ENCODE results near the gene DENND1A. TPM values are rescaled to one million over a fixed set of nuclear protein-coding genes. Genes with fewer than 3 reads are reported as not detected.

The DENND1A gene
- total and polyA plus RNA-seq, 9 donors, result 9.3 to 16.0 (median 13.8) TPM

DNA sequence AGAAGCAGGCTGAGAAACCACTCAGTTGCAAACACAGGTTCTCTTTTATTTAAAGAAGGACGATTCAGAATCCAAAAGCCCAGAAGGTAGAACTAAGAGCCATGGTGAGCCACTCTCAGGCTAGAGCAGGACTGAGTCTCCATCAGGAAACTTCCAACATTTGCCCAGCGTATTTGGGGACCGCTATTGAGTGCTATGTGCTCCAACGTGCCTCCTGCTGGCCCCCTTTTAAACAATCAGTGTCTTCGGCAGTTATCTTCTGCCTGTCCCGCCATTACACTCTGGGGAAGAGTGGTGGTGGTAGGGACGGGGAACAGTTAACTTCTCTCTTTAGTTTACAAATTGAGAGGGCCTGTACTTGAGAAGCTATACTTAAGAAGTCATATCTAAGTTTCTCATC lies 78.1 kb downstream of the DENND1A start:
- no peak for DNase-seq
- Histone ChIP-seq H3K4me1 (ENCODE audit: control insufficient read depth, insufficient read depth, low read length) (no peaks in the 10 kb centered on the region), H3K4me3 (ENCODE audit: low read length) (no peak overlapping the region), H3K27ac (ENCODE audit: low read length) (no peak overlapping the region), H3K27me3 (ENCODE audit: control insufficient read depth, insufficient read depth, low read length) (no peaks in the 10 kb centered on the region), H3K9me3 (replicated peaks; ENCODE audit: control insufficient read depth, low read depth, low read length) (peaks cover 9% of the 10 kb centered on the region), H3K36me3 (ENCODE audit: control insufficient read depth, insufficient read depth, low read length) (peaks cover 2% of the 10 kb centered on the region)
- WGBS (ENCODE audit: insufficient coverage), result 69% methylated on average over 2 of the region's 7 CpGs

DNA sequence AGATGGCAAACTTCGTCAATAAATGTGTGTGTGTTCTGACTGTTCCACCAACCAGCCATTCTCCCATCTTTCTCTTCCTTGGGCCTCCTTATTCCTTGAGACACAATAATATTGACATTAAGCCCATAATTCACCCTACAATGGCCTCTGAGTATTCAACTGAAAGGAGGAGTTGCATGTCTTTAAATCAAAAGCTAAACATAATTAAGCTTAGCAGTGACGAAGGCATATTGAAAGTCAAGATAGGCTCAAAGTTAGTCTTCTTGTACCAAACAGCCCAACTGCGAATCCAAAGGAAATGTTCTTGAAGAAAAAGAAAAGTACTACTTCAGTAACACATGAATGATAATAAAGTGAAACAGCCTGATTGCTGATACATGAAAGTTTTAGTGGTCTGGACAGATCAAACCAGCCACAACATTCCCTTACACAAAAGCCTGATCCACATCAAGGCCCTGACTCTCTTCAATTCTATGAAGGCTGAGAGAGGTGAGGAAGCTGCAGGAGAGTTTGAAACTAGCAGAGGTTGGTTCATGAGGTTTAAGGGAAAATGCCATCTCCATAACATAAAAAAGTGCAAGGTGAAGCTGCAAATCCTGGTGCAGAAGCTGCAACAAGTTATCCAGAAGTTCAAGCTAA lies 81.4 kb downstream of the DENND1A start:
- no peaks in the 10 kb centered on the region for H3K4me1 ChIP-seq (ENCODE audit: control insufficient read depth, insufficient read depth, low read length)
- H3K27ac ChIP-seq (ENCODE audit: low read length), result no peak overlapping the region
- WGBS (ENCODE audit: insufficient coverage), result no CpG with 5 or more reads among the region's 3 CpGs
- DNase-seq, result no peak
- H3K27me3 ChIP-seq (ENCODE audit: control insufficient read depth, insufficient read depth, low read length), result no peaks in the 10 kb centered on the region
- H3K4me3 ChIP-seq (ENCODE audit: low read length), result no peak overlapping the region
- H3K36me3 ChIP-seq (ENCODE audit: control insufficient read depth, insufficient read depth, low read length), result peaks cover 4% of the 10 kb centered on the region
- peaks cover 12% of the 10 kb centered on the region for H3K9me3 ChIP-seq (replicated peaks; ENCODE audit: control insufficient read depth, low read depth, low read length)

DNA sequence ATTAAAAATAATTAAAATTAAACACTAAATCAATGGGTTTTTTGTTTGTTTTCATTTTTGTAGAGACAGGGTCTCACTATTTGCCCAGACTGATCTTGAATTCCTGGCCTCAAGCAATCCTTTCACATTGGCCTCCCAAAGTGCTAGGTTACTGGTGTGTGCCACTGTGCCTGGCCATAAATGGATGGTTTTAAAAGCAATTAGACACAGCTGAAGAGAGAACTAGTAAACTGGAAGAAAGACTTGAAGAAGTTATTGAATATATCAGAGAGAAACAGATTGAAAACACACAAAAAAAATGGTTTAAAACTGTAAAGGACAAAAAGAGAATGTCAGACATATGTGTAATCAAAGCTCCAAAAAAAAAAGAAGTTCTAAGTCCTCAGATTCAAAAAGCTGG lies 83.0 kb downstream of the DENND1A start:
- Histone ChIP-seq H3K9me3 (replicated peaks; ENCODE audit: control insufficient read depth, low read depth, low read length) (peaks cover 16% of the 10 kb centered on the region), H3K36me3 (ENCODE audit: control insufficient read depth, insufficient read depth, low read length) (peaks cover 4% of the 10 kb centered on the region), H3K4me1 (ENCODE audit: control insufficient read depth, insufficient read depth, low read length) (no peaks in the 10 kb centered on the region), H3K27me3 (ENCODE audit: control insufficient read depth, insufficient read depth, low read length) (no peaks in the 10 kb centered on the region), H3K27ac (ENCODE audit: low read length) (no peak overlapping the region), H3K4me3 (ENCODE audit: low read length) (no peak overlapping the region)
- no peak for DNase-seq

DNA sequence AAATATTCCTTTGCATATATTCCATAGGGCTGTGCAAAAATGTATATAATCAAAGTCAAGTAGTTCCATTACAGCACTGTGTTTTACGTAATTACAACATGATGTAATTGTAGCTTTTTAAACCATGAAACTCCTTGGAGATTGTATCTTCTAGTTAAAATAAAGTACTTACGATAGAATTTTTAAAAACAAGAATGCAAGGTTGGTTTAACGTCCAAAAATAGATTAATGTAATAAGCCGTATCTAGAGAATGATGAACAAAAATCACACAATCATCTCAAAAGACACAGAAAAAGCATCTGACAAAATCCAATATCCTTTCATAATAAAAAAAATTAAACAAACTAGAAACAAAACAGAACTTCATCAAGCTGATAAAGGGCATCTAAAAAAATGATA lies 86.2 kb downstream of the DENND1A start:
- DNase-seq, result no peak
- no peak overlapping the region for H3K4me3 ChIP-seq (ENCODE audit: low read length)
- no peaks in the 10 kb centered on the region for H3K4me1 ChIP-seq (ENCODE audit: control insufficient read depth, insufficient read depth, low read length)
- H3K27me3 ChIP-seq (ENCODE audit: control insufficient read depth, insufficient read depth, low read length), result no peaks in the 10 kb centered on the region
- H3K27ac ChIP-seq (ENCODE audit: low read length), result no peak overlapping the region
- H3K36me3 ChIP-seq (ENCODE audit: control insufficient read depth, insufficient read depth, low read length), result peaks cover 4% of the 10 kb centered on the region
- peaks cover 16% of the 10 kb centered on the region for H3K9me3 ChIP-seq (replicated peaks; ENCODE audit: control insufficient read depth, low read depth, low read length)
- WGBS (ENCODE audit: insufficient coverage), result no CpG with 5 or more reads among the region's 4 CpGs

DNA sequence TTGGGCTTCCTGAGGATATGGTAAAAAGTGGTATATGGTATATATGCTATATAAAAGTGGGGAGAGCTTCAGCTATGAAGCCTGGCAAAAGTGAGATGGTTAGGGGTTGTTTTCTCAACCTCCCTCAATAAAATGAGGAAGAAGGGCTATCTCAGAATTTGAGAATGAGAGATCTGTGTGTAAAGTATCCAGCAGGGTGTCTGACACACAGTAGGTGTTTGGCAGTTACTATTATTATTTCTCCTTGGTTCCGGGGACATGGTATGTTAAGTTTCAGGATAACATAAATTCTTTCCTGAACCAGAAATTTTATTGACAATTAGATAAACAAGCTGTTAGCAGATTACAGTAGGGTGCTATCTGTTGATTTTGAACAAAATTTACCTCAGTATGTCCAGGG lies 94.1 kb downstream of the DENND1A start:
- no CpG with 5 or more reads among the region's 1 CpG for WGBS (ENCODE audit: insufficient coverage)
- H3K4me3 ChIP-seq (ENCODE audit: low read length), result no peak overlapping the region
- no peaks in the 10 kb centered on the region for H3K36me3 ChIP-seq (ENCODE audit: control insufficient read depth, insufficient read depth, low read length)
- no peaks in the 10 kb centered on the region for H3K27me3 ChIP-seq (ENCODE audit: control insufficient read depth, insufficient read depth, low read length)
- no peak for DNase-seq
- H3K9me3 ChIP-seq (replicated peaks; ENCODE audit: control insufficient read depth, low read depth, low read length), result peaks cover 3% of the 10 kb centered on the region
- no peak overlapping the region for H3K27ac ChIP-seq (ENCODE audit: low read length)
- H3K4me1 ChIP-seq (ENCODE audit: control insufficient read depth, insufficient read depth, low read length), result peaks cover 7% of the 10 kb centered on the region

DNA sequence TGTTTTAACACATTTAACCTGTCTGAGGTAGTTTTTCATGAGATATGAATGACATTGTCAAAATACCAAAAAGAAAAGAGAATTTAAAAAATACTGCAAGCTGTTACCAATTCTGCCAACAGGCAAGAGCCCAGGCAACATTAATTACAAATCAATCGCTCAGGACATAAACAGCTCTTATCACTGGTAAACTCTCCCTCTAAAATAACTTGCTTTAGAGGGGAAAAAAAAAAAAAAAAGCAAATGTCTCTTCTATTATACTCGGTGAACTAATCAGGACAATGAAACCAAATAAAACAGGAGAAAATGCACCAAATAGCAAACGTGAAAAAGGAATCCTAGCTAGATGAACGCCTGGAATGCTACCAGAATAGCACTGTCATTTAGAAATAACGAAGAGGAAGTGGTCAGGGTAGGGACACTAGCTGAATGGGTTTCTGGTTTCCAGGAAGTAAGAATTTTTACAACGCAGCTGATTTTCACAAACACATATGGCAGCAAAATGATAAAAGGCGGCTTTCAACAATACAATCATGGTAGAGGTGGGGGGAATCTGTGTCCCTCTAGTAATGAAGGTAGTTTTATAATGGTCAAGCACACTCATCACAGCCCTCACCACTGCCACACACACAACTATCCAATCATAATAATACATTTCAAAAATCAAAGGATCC lies 94.9 kb downstream of the DENND1A start:
- H3K9me3 ChIP-seq (replicated peaks; ENCODE audit: control insufficient read depth, low read depth, low read length), result peaks cover 3% of the 10 kb centered on the region
- DNase-seq, result peak; percentile 80
- H3K27ac ChIP-seq (ENCODE audit: low read length), result no peak overlapping the region
- peaks cover 7% of the 10 kb centered on the region for H3K4me1 ChIP-seq (ENCODE audit: control insufficient read depth, insufficient read depth, low read length)
- 10% methylated on average over 2 of the region's 7 CpGs for WGBS (ENCODE audit: insufficient coverage)
- H3K4me3 ChIP-seq (ENCODE audit: low read length), result no peak overlapping the region
- H3K36me3 ChIP-seq (ENCODE audit: control insufficient read depth, insufficient read depth, low read length), result no peaks in the 10 kb centered on the region
- H3K27me3 ChIP-seq (ENCODE audit: control insufficient read depth, insufficient read depth, low read length), result no peaks in the 10 kb centered on the region

DNA sequence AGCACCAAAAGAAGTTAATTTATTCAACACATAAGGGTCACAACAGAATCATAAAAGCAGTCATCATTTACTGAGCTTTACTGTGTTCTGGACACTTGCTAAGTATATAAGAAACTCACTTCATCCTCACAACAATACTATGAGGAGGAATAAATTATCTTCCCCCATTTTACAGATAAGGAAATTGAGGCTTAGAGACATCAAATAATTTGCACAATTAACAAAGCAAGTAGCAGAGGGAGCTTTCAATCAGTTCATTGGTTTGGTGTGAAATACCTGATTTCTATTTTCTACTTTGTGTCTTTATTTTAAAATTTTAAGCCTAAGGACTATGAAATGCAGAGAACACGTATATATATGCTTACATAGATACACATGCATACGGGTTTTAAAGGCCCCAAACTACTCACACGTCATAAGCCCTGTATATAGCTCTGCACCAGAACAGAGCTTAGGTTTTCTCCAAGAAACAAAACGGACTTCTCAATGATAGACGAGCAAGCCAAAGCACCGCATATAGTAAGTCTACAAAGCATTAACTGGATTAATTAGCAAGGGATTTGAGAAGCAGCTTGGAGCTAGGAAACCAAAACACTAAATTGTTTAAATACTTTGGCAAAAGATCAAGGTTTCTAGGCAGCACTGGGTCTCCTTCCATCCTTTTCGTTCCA lies 95.6 kb downstream of the DENND1A start:
- Histone ChIP-seq H3K36me3 (ENCODE audit: control insufficient read depth, insufficient read depth, low read length) (no peaks in the 10 kb centered on the region), H3K4me1 (ENCODE audit: control insufficient read depth, insufficient read depth, low read length) (peaks cover 7% of the 10 kb centered on the region), H3K27ac (ENCODE audit: low read length) (no peak overlapping the region), H3K4me3 (ENCODE audit: low read length) (no peak overlapping the region), H3K27me3 (ENCODE audit: control insufficient read depth, insufficient read depth, low read length) (no peaks in the 10 kb centered on the region), H3K9me3 (replicated peaks; ENCODE audit: control insufficient read depth, low read depth, low read length) (peaks cover 3% of the 10 kb centered on the region)
- DNase-seq, result peak; percentile 18
- 60% methylated on average over 2 of the region's 7 CpGs for WGBS (ENCODE audit: insufficient coverage)

DNA sequence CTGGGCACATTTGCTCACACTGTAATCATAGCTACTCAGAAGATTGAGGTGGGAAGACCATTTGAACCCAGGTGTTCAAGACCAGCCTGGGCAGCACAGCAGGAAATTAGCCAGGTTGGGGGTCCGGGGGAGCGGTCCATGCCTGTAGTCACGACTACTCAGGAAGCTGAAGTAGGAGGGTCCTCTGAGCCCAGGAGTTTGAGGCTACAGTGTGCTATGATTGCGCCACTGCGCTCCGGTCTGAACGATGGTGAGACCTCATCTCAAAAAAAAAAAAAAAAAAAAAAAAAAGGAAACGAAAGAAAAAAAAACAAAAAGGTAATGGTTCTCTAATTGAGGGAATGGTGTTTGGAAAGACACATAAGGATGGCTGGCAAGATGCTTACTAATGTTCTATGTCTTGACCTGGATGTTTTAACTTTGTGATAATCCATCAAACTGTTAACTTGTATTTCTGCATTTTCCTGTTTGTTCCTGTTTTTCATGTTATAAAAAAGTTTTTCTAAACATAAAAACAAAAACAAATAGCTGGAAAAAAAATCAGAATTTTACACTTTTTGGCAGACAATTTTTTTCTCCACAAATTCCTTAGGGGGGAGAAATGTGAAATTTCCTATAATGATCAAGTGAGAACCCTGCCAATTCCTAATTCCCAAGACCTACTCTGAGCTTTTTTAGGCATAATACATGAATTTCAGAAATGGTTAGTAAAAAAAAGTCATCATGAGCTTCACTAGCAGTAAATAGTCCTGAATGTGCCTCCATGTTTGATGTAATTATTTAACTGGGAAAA lies 96.9 kb downstream of the DENND1A start:
- WGBS (ENCODE audit: insufficient coverage), result 100% methylated on average over 2 of the region's 8 CpGs
- peak; percentile 68 for DNase-seq
- H3K9me3 ChIP-seq (replicated peaks; ENCODE audit: control insufficient read depth, low read depth, low read length), result peaks cover 12% of the 10 kb centered on the region
- H3K27me3 ChIP-seq (ENCODE audit: control insufficient read depth, insufficient read depth, low read length), result no peaks in the 10 kb centered on the region
- no peak overlapping the region for H3K4me3 ChIP-seq (ENCODE audit: low read length)
- H3K4me1 ChIP-seq (ENCODE audit: control insufficient read depth, insufficient read depth, low read length), result peaks cover 7% of the 10 kb centered on the region
- H3K36me3 ChIP-seq (ENCODE audit: control insufficient read depth, insufficient read depth, low read length), result no peaks in the 10 kb centered on the region
- H3K27ac ChIP-seq (ENCODE audit: low read length), result no peak overlapping the region

DNA sequence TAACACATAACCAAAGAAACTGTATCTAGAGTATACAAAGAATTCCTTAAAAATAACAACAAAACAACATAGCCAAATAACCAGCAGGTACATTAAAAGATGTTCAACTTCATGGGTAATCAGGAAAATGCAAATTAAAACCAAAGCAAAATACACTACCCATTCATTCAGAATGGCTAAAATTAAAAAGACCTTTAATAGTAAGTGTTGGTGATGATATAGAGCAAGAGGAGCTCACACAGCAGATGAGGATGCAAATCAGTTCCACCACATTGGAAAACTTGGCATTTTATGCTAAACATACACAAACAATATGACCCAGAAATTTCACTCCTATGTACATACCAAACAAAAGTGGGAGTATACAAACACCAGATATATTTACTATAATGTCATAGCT lies 97.8 kb downstream of the DENND1A start:
- Histone ChIP-seq H3K9me3 (replicated peaks; ENCODE audit: control insufficient read depth, low read depth, low read length) (peaks cover 19% of the 10 kb centered on the region), H3K27me3 (ENCODE audit: control insufficient read depth, insufficient read depth, low read length) (no peaks in the 10 kb centered on the region)

DNA sequence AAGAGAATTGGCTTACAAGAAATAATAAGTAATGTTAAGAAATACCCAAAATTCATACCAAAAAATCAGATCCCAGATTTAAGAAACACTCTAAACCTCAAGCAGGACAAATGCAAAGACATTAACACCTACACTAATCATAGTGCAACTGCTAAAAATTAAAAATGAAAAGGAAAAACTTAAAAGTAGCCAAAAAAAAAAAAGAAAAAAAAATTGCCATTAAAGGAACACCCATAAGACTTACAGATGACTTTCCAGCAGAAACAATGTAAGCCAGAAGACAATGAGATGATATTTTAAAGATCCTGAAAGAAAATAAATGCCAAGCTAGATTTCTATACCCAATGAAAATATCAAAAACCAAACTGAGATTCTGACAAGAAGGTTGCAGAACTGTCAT lies 101.5 kb downstream of the DENND1A start:
- no peak for DNase-seq
- peaks cover 19% of the 10 kb centered on the region for H3K9me3 ChIP-seq (replicated peaks; ENCODE audit: control insufficient read depth, low read depth, low read length)
- H3K4me1 ChIP-seq (ENCODE audit: control insufficient read depth, insufficient read depth, low read length), result peaks cover 9% of the 10 kb centered on the region
- H3K27ac ChIP-seq (ENCODE audit: low read length), result no peak overlapping the region
- H3K4me3 ChIP-seq (ENCODE audit: low read length), result no peak overlapping the region
- H3K36me3 ChIP-seq (ENCODE audit: control insufficient read depth, insufficient read depth, low read length), result no peaks in the 10 kb centered on the region
- no peaks in the 10 kb centered on the region for H3K27me3 ChIP-seq (ENCODE audit: control insufficient read depth, insufficient read depth, low read length)

More for the DNA sequence above, 97.8 kb downstream of the DENND1A start:
- Histone ChIP-seq H3K27ac (ENCODE audit: low read length) (no peak overlapping the region), H3K4me1 (ENCODE audit: control insufficient read depth, insufficient read depth, low read length) (peaks cover 7% of the 10 kb centered on the region), H3K36me3 (ENCODE audit: control insufficient read depth, insufficient read depth, low read length) (no peaks in the 10 kb centered on the region), H3K4me3 (ENCODE audit: low read length) (no peak overlapping the region)
- DNase-seq, result no peak

Measured in muscle of leg (tissue), 11 donors.